ENCODE measurements around the gene CCDC190.

DNA sequence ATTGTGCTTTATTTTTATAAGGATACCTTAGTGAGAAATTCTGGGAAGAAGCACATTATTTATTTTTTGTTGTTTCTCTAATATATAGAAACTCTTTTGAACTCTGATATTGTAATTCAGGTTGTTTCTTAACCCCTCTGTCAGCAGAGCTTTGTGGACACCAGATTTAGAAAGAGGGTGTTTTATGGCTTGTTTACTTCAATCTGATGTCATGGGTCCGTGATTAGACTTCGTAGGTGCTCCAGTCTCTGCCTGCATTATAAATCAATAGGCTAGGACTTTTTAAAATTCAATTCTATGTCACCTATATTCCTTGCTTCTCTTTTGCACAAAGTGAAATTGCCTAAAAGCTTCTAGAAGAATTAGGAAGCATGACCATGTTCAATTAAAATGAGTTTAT is 47.3 kb upstream of the CCDC190 start:
- no peak for TF ChIP-seq POLR2A (IDR thresholded peaks at IDR 0.05)
- TF ChIP-seq, protein P1, sequence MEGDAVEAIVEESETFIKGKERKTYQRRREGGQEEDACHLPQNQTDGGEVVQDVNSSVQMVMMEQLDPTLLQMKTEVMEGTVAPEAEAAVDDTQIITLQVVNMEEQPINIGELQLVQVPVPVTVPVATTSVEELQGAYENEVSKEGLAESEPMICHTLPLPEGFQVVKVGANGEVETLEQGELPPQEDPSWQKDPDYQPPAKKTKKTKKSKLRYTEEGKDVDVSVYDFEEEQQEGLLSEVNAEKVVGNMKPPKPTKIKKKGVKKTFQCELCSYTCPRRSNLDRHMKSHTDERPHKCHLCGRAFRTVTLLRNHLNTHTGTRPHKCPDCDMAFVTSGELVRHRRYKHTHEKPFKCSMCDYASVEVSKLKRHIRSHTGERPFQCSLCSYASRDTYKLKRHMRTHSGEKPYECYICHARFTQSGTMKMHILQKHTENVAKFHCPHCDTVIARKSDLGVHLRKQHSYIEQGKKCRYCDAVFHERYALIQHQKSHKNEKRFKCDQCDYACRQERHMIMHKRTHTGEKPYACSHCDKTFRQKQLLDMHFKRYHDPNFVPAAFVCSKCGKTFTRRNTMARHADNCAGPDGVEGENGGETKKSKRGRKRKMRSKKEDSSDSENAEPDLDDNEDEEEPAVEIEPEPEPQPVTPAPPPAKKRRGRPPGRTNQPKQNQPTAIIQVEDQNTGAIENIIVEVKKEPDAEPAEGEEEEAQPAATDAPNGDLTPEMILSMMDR (IDR thresholded peaks at IDR 0.05): no peak
- TF ChIP-seq POLR2AphosphoS5 (IDR thresholded peaks at IDR 0.05): no peak

Measured in breast epithelium (tissue), 3 donors.